ENCODE measurements around the gene MGRN1. TPM values are rescaled to one million over a fixed set of nuclear protein-coding genes. Genes with fewer than 3 reads are reported as not detected.

The MGRN1 gene
- total and polyA plus RNA-seq, 2 of the 13 experiments (the other 11 are each of a cell fraction or from before 2014, with no cell fraction given) = 11.9 to 12.6 TPM

GRCh38 chr16:4614571-4615383 is 9.8 kb upstream of the MGRN1 start, which contains the start of gene UBALD1 (continued):
- TF ChIP-seq STAG1 (CRISPR knock-in tag; IDR thresholded peaks at IDR 0.05) (0 out of 2 replicates have a peak, but pooled peaks have one; percentile 9), ZFY (CRISPR knock-in tag; IDR thresholded peaks at IDR 0.05) (peak; percentile 87), ZNF12 (CRISPR knock-in tag; IDR thresholded peaks at IDR 0.05) (peak; percentile 66), NFAT5 (CRISPR knock-in tag; IDR thresholded peaks at IDR 0.05) (0 out of 2 replicates have a peak, but pooled peaks have one; percentile 21), ZNF253 (CRISPR knock-in tag; IDR thresholded peaks at IDR 0.05; ENCODE audit: borderline replicate concordance) (no peak), ZSCAN31 (CRISPR knock-in tag; IDR thresholded peaks at IDR 0.05; ENCODE audit: low read depth) (peak; percentile 67; the same call in 1 of the 2 replicates), ZNF24 (IDR thresholded peaks at IDR 0.05) (no peak), BCL3 (CRISPR knock-in tag; IDR thresholded peaks at IDR 0.05) (no peak), ZNF281 (CRISPR knock-in tag; IDR thresholded peaks at IDR 0.05; ENCODE audit: borderline replicate concordance) (peak; percentile 15; the same call in 1 of the 2 replicates), ZFP37 (CRISPR knock-in tag; IDR thresholded peaks at IDR 0.05; ENCODE audit: borderline replicate concordance) (no peak; the same call in 1 of the 2 replicates), CENPT (CRISPR knock-in tag; IDR thresholded peaks at IDR 0.05; ENCODE audit: low read depth) (no peak), FOXC1 (CRISPR knock-in tag; IDR thresholded peaks at IDR 0.05; ENCODE audit: borderline replicate concordance) (peak; percentile 23; the same call in 1 of the 2 replicates), IRF1 (CRISPR knock-in tag; IDR thresholded peaks at IDR 0.05; ENCODE audit: low read depth) (no peak)

Data from HepG2 (cell line).